Progenitor cell of endocrine pancreas (in vitro differentiated cells): ENCODE results near the gene FAM43B. TPM values are rescaled to one million over a fixed set of nuclear protein-coding genes. Genes with fewer than 3 reads are reported as not detected.

ENCODE experiments used
- DNase-seq: peaks from one replicate; pipeline ENCODE4 v3.0.0; 2021; ENCODE audit warnings: low spot score; ENCODE audit not compliant: unreplicated experiment
- H3K27ac Mint-ChIP-seq: 2 replicates; pipeline ENCODE4 v1.8.0; 2021; ENCODE audit warnings: mild to moderate bottlenecking, moderate library complexity, mixed read lengths
- H3K27me3 Mint-ChIP-seq: 2 replicates; pipeline ENCODE4 v1.8.0; 2021; ENCODE audit warnings: mixed read lengths
- H3K36me3 Mint-ChIP-seq: 2 replicates; pipeline ENCODE4 v1.8.0; 2022; ENCODE audit warnings: mixed read lengths; ENCODE audit not compliant: insufficient read depth
- H3K4me1 Mint-ChIP-seq: 2 replicates; pipeline ENCODE4 v1.8.0; 2021; ENCODE audit warnings: low read depth, mixed read lengths
- H3K4me3 Mint-ChIP-seq: 2 replicates; pipeline ENCODE4 v1.8.0; 2021; ENCODE audit warnings: low read depth, mild to moderate bottlenecking, moderate library complexity, mixed read lengths
- H3K9me3 Mint-ChIP-seq: 2 replicates; pipeline ENCODE4 v1.8.0; 2021; ENCODE audit warnings: low read depth, mixed read lengths
- CTCF ChIP-seq: fragments of 200-600 bp; sonication (generic); IDR thresholded peaks from one replicate; pipeline ENCODE4 v1.5.0; 2021; ENCODE audit warnings: antibody characterized with exemption, mild to moderate bottlenecking; ENCODE audit not compliant: unreplicated experiment
- total RNA-seq: library from RNA; stranded (reverse); gene quantifications from 2 replicates; pipeline ENCODE4 v1.2.1, GENCODE V29; 2021

Gene FAM43B
- total RNA-seq, 1 donor from 2014 or later, result 0.10 TPM

DNA sequence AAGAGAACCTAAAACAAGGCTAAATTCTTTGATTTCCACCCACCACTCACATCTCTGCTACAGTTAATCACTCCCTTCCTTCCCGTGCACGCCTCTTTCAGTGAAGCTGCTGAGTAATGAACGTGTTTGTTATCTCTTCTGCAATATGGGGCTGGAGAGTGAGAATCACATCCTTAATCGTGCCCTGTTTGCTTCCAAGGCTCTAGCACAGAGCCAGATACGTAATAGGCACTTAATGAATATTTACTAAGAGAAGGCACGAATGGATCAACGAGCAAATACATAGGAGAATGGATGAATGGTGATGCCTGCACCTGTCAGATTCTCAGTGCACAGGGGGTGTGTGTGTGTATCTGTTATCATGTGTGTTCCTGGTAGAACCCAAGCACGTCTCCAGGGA, 22.1 kb upstream of the FAM43B start:
- DNase-seq, result no peak
- no peak overlapping the region for H3K4me3 Mint-ChIP-seq
- H3K4me1 Mint-ChIP-seq, result peaks cover 17% of the 10 kb centered on the region
- no peak overlapping the region for H3K27ac Mint-ChIP-seq
- no peaks in the 10 kb centered on the region for H3K9me3 Mint-ChIP-seq
- H3K36me3 Mint-ChIP-seq, result no peaks in the 10 kb centered on the region
- TF ChIP-seq CTCF, result no peak
- peaks cover 52% of the 10 kb centered on the region for H3K27me3 Mint-ChIP-seq

DNA sequence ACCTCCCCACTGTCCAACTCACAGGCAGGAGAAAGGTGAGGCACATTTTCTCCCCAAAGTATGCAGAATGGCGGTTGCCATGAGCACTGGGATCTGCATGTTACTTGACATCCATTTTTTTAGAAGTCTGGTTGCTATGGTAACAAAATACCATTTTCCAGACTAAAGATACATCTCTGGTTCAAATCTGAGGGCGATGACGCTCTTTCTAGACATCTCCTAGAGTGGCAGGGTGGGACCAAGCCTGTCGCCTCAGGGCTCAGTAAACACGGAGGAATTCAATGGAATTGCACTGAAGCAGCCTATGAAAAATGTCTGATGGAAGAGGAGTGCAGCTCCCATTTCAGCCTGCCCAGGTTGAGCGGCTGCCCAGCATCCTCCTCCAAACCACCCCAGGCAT, 21.5 kb upstream of the FAM43B start:
- Mint-ChIP-seq H3K27ac (no peak overlapping the region), H3K36me3 (no peaks in the 10 kb centered on the region), H3K4me1 (peaks cover 17% of the 10 kb centered on the region), H3K9me3 (no peaks in the 10 kb centered on the region), H3K4me3 (no peak overlapping the region), H3K27me3 (peaks cover 57% of the 10 kb centered on the region)
- no peak for DNase-seq
- no peak for TF ChIP-seq CTCF

DNA sequence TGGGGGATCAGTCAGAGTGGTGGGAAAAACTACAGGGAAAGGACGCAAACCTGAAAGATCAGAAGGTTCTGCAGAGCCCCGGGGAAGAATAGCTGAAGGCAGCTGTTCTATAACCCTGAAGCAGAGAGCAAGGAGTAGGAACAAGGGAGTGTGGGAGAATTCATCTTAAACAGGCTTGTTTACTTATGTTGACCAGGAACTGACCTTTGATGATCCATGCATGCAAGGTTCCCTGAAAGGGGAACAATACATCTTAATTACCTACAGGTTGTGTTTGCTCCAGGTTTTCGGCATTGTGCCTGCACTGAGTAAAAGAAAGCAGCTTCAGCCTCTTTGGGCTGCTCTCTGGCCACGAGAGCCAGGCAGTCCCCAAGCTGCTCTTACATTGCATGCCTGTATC, 18.7 kb upstream of the FAM43B start:
- no peak overlapping the region for H3K27ac Mint-ChIP-seq
- no peak overlapping the region for H3K4me3 Mint-ChIP-seq
- no peak for TF ChIP-seq CTCF
- H3K4me1 Mint-ChIP-seq, result peaks cover 21% of the 10 kb centered on the region
- DNase-seq, result no peak
- H3K27me3 Mint-ChIP-seq, result peaks cover 50% of the 10 kb centered on the region
- no peaks in the 10 kb centered on the region for H3K9me3 Mint-ChIP-seq
- H3K36me3 Mint-ChIP-seq, result no peaks in the 10 kb centered on the region

DNA sequence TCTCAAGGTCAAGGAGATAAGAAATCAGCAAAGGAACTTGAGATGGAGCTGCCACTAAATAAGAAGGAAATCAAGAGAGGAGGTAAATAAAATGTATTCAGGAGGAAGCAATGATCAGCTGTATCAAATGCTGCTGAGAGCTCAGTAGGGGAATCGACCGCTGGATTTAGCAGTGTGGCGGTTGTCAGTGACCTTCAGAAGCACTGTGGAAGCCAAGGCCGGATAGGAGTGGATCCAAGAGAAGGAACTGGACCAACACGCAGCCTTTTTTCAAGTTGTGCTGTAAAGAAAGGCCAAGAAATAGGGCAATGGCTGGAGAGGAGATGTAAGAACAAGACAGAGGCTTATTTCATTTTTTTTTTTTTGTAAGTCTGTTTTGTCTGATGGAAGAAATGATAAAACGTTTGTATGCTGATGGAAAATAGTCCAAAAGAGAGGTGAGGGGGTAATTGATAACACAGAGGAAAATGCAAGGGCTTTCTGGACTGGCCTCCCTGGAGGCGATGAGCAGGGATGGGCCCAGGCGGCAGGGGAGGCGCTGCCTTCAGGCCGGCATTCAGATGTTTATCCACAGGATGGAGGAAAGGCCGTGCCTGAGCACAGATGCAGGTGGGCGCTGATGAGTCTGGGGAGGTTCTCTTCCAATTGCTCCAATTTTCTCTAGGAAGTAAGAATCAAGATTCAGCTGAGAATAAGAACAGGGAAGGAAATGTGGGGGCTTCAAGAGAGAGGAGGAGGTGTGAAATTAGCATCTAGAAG, 17.5 kb upstream of the FAM43B start:
- H3K27ac Mint-ChIP-seq, result peak overlapping the region; percentile 34
- peaks cover 53% of the 10 kb centered on the region for H3K27me3 Mint-ChIP-seq
- H3K9me3 Mint-ChIP-seq, result no peaks in the 10 kb centered on the region
- H3K4me3 Mint-ChIP-seq, result no peak overlapping the region
- H3K4me1 Mint-ChIP-seq, result peaks cover 21% of the 10 kb centered on the region
- DNase-seq, result no peak
- no peaks in the 10 kb centered on the region for H3K36me3 Mint-ChIP-seq
- TF ChIP-seq CTCF, result no peak

DNA sequence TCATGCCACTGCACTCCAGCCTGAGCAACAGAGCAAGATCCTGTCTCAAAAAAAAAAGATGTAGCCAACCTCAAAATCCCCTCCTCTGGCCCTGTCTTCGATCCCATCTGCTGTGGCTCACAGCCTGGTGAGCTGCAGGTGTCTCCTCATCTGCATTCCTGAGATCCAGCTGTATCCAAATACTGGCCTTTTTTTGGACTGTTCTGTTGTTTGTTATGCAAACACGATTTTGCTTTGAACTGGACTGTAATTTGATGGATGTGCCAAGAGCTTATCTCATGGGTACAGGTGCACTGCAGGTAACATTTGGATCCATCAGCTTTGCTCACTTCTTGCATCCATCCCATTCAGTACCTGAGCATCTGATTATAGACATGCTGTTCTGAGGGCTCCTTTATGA, 14.1 kb upstream of the FAM43B start:
- TF ChIP-seq CTCF, result no peak
- no peaks in the 10 kb centered on the region for H3K9me3 Mint-ChIP-seq
- peaks cover 17% of the 10 kb centered on the region for H3K4me1 Mint-ChIP-seq
- peaks cover 66% of the 10 kb centered on the region for H3K27me3 Mint-ChIP-seq
- H3K4me3 Mint-ChIP-seq, result no peak overlapping the region
- H3K27ac Mint-ChIP-seq, result no peak overlapping the region
- DNase-seq, result no peak
- H3K36me3 Mint-ChIP-seq, result no peaks in the 10 kb centered on the region
